ENCODE results near the gene NFATC2.
"Not testable (repeated sequence)": the region's sequence is repeated elsewhere in the genome, so short reads cannot be mapped to it uniquely, and the experiment has no call there.

NFATC2 gene

DNA sequence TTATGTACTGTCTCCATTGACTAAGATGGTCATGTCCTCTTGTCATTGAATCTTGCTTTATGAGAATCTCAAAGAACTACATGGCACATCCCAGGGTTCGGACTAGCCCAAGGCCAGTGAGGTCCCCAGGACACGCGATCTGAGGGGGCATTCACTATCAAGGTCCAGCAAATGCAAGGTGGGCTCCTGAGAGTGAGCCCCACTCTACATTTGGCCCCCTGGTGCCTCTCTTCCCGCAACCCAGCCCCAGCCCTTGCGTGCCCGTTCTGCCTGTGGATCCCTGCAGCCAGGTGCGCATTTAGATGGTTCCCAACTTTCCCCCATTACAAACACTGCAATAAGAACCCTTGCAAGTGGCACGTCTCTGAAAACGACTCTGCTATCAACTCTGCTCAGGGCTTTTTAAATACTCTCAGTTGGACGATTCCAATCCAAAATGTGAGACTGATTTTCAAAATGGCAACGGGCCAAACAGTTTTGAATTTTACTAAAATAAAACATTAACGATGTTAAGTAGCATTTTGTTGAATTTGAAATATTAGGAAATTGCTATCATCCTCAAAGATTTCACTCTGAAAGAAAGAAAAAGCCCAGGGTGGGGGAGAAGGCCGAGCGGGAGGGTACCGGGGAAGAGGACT, 59.6 kb downstream of the NFATC2 start:
- H3K4me3 ChIP-seq (ENCODE audit: low read length): no peak overlapping the region
- no peak for TF ChIP-seq ZNF274 (IDR thresholded peaks at IDR 0.05; ENCODE audit: low read depth, low read length)

GRCh38 chr20:51481341-51481914, 61.1 kb downstream of the NFATC2 start:
- no peak for TF ChIP-seq ZNF274 (IDR thresholded peaks at IDR 0.05; ENCODE audit: low read depth, low read length)
- H3K4me3 ChIP-seq (ENCODE audit: low read length): no peak overlapping the region

DNA sequence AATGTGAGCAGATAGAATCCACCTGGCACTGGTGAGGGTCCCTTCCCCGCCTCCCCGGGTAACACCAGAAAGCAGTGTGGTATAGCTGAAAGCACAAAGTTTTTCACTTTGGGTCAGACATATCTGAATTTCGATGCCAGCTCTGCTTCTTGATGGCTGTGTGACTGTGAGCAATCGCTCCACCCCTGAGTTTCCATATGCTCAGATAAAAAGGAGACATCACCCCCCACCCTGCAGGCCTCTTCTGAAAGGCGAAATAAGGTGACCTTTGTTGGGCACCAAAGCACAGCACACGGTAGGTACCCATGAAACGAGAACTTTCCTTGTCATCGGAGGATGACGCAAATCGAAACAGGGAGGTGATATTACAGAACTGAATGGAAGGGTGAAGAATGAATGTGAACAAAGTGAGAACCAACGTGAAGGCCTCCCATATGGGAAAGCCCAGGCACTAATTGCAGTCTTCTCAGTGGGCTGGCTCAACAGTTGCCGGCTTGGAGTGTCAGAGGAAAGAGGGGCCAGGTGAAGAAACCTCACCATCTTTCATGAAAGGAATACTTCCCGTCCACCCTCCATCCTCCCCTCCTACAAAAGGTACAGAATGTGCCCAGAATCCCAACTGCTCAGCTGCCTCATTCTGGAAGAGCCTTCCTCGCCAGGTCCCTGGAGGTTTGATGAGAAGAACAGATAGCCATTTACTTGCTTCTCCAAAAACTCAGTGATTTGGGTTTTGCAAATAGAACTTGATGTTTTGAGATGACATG, 61.8 kb downstream of the NFATC2 start:
- no peak overlapping the region for H3K4me3 ChIP-seq (ENCODE audit: low read length)
- TF ChIP-seq ZNF274 (IDR thresholded peaks at IDR 0.05; ENCODE audit: low read depth, low read length): no peak

- not testable (repeated sequence) for H3K4me3 ChIP-seq (ENCODE audit: low read length)
These were observed 66.4 kb downstream of the NFATC2 start for GRCh38 chr20:51476106-51476505.

GRCh38 chr20:51473771-51474170, 68.7 kb downstream of the NFATC2 start:
- H3K4me3 ChIP-seq (ENCODE audit: low read length): no peak overlapping the region
- TF ChIP-seq ZNF274 (IDR thresholded peaks at IDR 0.05; ENCODE audit: low read depth, low read length): no peak

DNA sequence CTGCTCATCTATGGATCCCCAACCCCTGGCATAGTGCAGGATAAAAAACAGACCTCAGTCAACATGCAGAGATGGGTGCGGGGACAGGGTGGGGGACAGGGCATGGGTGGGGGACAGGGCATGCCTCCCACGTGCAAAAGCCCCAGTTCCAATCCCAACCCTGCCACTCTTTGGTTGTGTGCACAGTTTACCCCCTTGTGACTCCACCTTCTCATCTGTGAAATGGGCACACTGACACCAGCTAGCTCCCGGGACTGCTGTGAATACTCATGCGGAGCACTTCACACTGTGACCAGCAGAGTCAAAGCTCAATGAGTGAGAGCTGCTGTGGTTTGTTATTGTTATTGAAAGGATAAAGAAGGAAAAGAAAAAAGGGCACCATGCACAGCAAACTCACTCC, 69.3 kb downstream of the NFATC2 start:
- H3K4me3 ChIP-seq (ENCODE audit: low read length): no peak overlapping the region
- no peak for TF ChIP-seq ZNF274 (IDR thresholded peaks at IDR 0.05; ENCODE audit: low read depth, low read length)

- no peak for TF ChIP-seq ZNF274 (IDR thresholded peaks at IDR 0.05; ENCODE audit: low read depth, low read length)
These were observed 71.6 kb downstream of the NFATC2 start for GRCh38 chr20:51470907-51471411.

DNA sequence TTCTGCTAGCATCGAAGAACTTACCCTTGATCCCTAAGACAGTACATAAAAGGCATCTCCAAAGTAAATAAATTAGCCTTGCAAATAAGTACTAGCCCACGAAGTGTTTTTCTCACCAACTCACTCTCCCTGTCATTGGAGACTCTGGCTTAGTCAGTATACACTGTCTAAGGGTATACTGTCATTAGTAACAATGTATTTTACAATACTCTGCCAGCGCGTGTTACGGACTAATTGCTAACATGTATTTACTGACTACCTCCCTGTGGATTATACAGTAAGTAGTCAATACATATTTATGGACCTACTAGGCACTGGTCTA, 72.1 kb downstream of the NFATC2 start:
- H3K4me3 ChIP-seq (ENCODE audit: low read length): no peak overlapping the region

More at GRCh38 chr20:51470907-51471411, 71.6 kb downstream of the NFATC2 start:
- no peak overlapping the region for H3K4me3 ChIP-seq (ENCODE audit: low read length)

DNA sequence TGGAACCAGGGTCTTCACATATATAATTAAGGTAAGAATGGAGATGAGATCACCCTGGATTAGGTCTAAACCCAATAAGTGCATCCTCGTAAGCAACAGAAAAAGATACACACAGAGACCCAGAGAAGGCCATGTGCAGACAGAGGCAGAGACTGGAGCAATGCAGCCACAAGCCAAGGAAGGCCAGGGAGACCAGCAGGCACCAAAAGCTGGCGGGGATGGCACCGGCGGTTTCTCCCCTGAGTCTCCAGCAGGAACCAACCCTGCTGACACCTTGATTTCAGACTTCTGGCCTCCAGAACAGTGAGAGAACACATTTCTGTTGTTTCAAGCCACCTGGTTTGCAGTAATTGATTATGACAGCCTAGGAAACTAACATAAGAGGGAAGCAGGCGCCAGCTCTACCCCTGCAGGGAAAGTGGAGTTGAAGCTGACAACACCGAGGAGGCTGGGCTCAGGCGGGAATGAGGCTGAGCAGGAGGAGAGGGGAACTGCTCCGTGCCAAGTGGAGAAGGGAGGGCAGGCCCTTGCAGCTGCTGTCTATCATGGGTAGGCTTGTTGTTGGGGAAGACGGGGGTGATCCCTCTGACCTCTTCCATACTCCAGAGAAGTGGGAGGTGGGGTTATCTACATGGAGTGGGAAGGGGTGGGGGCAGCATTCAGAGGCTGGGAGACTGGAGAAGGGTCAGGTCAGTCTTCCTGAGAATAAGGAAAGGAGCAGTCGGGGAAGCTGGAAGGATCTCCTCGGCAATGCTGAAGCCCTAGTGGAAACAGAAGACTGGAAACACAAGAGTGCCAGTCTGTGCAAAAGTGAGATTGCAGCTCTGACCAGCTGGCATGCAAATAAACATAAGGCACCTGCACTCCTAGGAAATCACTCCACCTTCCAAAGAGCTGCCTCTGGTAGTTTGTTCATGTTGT, 72.7 kb downstream of the NFATC2 start:
- H3K4me3 ChIP-seq (ENCODE audit: low read length): no peak overlapping the region
- TF ChIP-seq ZNF274 (IDR thresholded peaks at IDR 0.05; ENCODE audit: low read depth, low read length): no peak

More for the DNA sequence above, 72.1 kb downstream of the NFATC2 start:
- TF ChIP-seq ZNF274 (IDR thresholded peaks at IDR 0.05; ENCODE audit: low read depth, low read length): no peak

- TF ChIP-seq ZNF274 (IDR thresholded peaks at IDR 0.05; ENCODE audit: low read depth, low read length): no peak
- H3K4me3 ChIP-seq (ENCODE audit: low read length): no peak overlapping the region
These were observed 73.5 kb downstream of the NFATC2 start for GRCh38 chr20:51469046-51469445.

DNA sequence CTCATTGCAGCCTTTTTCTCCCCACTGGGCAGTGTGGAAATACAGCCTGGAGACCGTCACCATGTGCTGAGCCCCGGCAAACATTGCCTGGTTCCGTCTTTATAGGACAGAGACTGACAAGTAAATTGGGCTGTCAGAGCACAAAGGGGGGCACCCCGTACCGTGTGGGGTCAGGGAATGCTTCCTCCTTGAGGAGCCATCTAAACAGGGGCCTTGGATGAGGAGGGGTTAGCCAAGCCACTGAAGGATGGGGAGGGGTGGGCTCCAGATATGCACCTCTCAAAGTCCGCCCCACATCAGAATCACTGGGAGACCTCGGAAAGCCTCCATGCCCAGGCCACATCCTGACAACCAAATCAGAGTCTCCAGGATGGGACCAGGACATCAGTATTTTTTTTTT, 73.9 kb downstream of the NFATC2 start:
- H3K4me3 ChIP-seq (ENCODE audit: low read length): no peak overlapping the region
- no peak for TF ChIP-seq ZNF274 (IDR thresholded peaks at IDR 0.05; ENCODE audit: low read depth, low read length)

DNA sequence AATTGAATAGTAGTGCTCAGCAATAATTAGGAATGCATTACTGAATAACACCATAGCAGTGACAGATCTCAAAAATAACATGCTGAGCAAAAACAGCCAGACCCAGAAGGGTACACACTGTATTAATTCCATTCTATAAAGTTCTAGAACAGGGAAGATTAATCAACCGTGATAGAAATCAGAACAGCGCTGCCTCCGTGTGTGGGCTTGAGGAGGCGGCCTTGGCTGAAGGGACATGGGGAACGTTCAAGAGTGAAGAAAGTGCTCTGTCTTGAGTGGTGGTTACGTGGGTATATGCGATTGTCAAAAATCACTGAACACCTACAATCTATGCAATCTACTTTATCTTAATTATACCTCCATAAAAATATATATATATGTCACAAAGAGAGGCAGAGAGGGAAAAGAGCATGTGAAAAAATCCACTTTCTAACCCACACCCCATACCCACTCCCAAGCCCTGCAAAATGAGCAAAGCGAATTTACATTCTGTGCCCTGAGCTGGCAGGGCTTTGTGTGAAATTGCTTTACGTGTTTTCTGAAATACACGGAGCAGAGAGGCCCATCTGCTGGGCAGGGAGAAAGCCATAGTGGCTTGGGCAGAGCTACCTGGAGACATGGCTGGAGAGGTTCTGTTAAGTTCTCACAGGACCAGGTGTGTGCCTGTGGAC, 74.4 kb downstream of the NFATC2 start:
- TF ChIP-seq ZNF274 (IDR thresholded peaks at IDR 0.05; ENCODE audit: low read depth, low read length): no peak
- H3K4me3 ChIP-seq (ENCODE audit: low read length): no peak overlapping the region

GRCh38 chr20:51463998-51464397, 78.5 kb downstream of the NFATC2 start:
- H3K4me3 ChIP-seq (ENCODE audit: low read length): no peak overlapping the region
- no peak for TF ChIP-seq ZNF274 (IDR thresholded peaks at IDR 0.05; ENCODE audit: low read depth, low read length)

DNA sequence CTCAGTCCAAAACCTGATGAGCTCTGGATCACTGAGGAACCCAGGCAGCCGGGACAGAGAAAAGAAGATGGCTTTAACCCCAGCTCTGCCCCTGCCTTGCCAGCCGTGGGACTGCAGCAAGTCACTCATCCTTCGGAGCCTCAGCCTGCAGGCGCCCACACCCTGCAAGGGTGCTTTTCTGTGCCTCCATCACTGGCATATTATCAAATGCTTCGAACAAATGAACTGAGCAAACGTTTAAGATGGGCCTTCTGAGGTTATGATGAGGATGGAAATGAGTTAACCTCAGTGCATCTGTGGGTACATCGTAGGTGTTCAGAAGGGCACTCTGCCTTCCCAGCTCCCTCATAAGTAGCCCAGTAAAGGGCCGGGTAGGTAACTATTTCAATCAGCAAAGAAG, 79.0 kb downstream of the NFATC2 start:
- no peak for TF ChIP-seq ZNF274 (IDR thresholded peaks at IDR 0.05; ENCODE audit: low read depth, low read length)

More for the DNA sequence above, 79.0 kb downstream of the NFATC2 start:
- no peak overlapping the region for H3K4me3 ChIP-seq (ENCODE audit: low read length)

Data from GM08714 (cell line).